Left ventricle myocardium inferior (tissue), 1 donor: ENCODE data around the gene KIRREL3. TPM values are rescaled to one million over a fixed set of nuclear protein-coding genes. Genes with fewer than 3 reads are reported as not detected.

Source experiments
- DNase-seq: peaks from one replicate; pipeline ENCODE4 v3.0.0-alpha.2; 2020
- H3K27ac ChIP-seq: fragments of 200-600 bp; replicated peaks from 2 replicates; pipeline ENCODE4 v1.8.0; 2021
- H3K27me3 ChIP-seq: fragments of 200-600 bp; 2 replicates; pipeline ENCODE4 v1.8.0; 2021; ENCODE audit warnings: low read depth
- H3K36me3 ChIP-seq: fragments of 200-600 bp; 2 replicates; pipeline ENCODE4 v1.8.0; 2021
- H3K4me1 ChIP-seq: fragments of 200-600 bp; 2 replicates; pipeline ENCODE4 v1.8.0; 2021
- H3K4me3 ChIP-seq: fragments of 200-600 bp; 2 replicates; pipeline ENCODE4 v1.8.0; 2021; ENCODE audit warnings: mild to moderate bottlenecking, moderate library complexity
- H3K9me3 ChIP-seq: fragments of 200-600 bp; replicated peaks from 2 replicates; pipeline ENCODE4 v1.8.0; 2021
- CTCF ChIP-seq: fragments of 200-600 bp; IDR thresholded peaks from 2 replicates; pipeline ENCODE4 v1.8.0; 2021; ENCODE audit warnings: antibody characterized with exemption, mild to moderate bottlenecking, borderline replicate concordance
- intact Hi-C: fragments of 100-400 bp; cut with micrococcal nuclease; formaldehyde crosslinking; loops from one replicate; pipeline ENCODE4 v1.11.0; 2022
- total RNA-seq: library from RNA; stranded (reverse); fragmentation: NEBNext Ultra II Directional; extraction: Animal tissue kit (Norgen Biotek cat#: 25700); gene quantifications from one replicate; pipeline ENCODE4 v1.2.1, GENCODE V29; 2021
- donor health status: DM: no; HTN: yes; CAD: no; lungs with severe emphysema.

KIRREL3 gene
- total RNA-seq, 1 donor from 2014 or later = 0.74 TPM

- H3K9me3 ChIP-seq = peaks cover 3% of the 10 kb centered on the region
- H3K4me1 ChIP-seq = peaks cover 19% of the 10 kb centered on the region
- no peak overlapping the region for H3K4me3 ChIP-seq
- intact Hi-C loops = no loop called here
- no peaks in the 10 kb centered on the region for H3K36me3 ChIP-seq
- H3K27ac ChIP-seq = no peak overlapping the region
- no peak for TF ChIP-seq CTCF
- DNase-seq = no peak
- peaks cover 9% of the 10 kb centered on the region for H3K27me3 ChIP-seq
Observed at GRCh38 chr11:126461096-126461440, 539.5 kb downstream of the KIRREL3 start.

- intact Hi-C loops = no loop called here
- Histone ChIP-seq H3K27me3 (peaks cover 11% of the 10 kb centered on the region), H3K4me1 (peaks cover 14% of the 10 kb centered on the region), H3K4me3 (no peak overlapping the region), H3K9me3 (peaks cover 3% of the 10 kb centered on the region), H3K36me3 (no peaks in the 10 kb centered on the region), H3K27ac (no peak overlapping the region)
- no peak for TF ChIP-seq CTCF
- no peak for DNase-seq
Observed at GRCh38 chr11:126460417-126461095, 540.0 kb downstream of the KIRREL3 start.

- peaks cover 7% of the 10 kb centered on the region for H3K4me1 ChIP-seq
- no peak overlapping the region for H3K4me3 ChIP-seq
- no peak for DNase-seq
- no peak for TF ChIP-seq CTCF
- intact Hi-C loops = no loop called here
- peaks cover 15% of the 10 kb centered on the region for H3K27me3 ChIP-seq
- H3K27ac ChIP-seq = no peak overlapping the region
- H3K9me3 ChIP-seq = peaks cover 3% of the 10 kb centered on the region
- no peaks in the 10 kb centered on the region for H3K36me3 ChIP-seq
Observed at GRCh38 chr11:126459691-126460281, 540.8 kb downstream of the KIRREL3 start.

- DNase-seq = no peak
- no peak for TF ChIP-seq CTCF
- intact Hi-C loops = no loop called here
- Histone ChIP-seq H3K9me3 (no peaks in the 10 kb centered on the region), H3K27ac (no peak overlapping the region), H3K27me3 (peaks cover 34% of the 10 kb centered on the region), H3K36me3 (no peaks in the 10 kb centered on the region), H3K4me3 (no peak overlapping the region), H3K4me1 (peaks cover 7% of the 10 kb centered on the region)
Observed at GRCh38 chr11:126457817-126458216, 542.8 kb downstream of the KIRREL3 start.

- Histone ChIP-seq H3K27ac (no peak overlapping the region), H3K36me3 (no peaks in the 10 kb centered on the region), H3K4me3 (no peak overlapping the region), H3K4me1 (peaks cover 7% of the 10 kb centered on the region), H3K27me3 (peaks cover 40% of the 10 kb centered on the region), H3K9me3 (no peaks in the 10 kb centered on the region)
- no peak for TF ChIP-seq CTCF
- intact Hi-C loops = no loop called here
- DNase-seq = no peak
Observed at GRCh38 chr11:126456783-126457542, 543.6 kb downstream of the KIRREL3 start.
